Tibial nerve (tissue), 4 donors: Measurements from ENCODE around the gene DISP2.
A peak's percentile ranks its signal among the peaks of the same experiment; 100 is the strongest.

Experiments
- CTCF ChIP-seq, 5 experiments: fragments of 200-600 bp in 3 of 5; fragments of 450-650 bp in 2 of 5; sonication (generic) in 3 of 5; IDR thresholded peaks; one replicate each; pipeline ENCODE4 v1.5.1; 2016 to 2019; ENCODE audit warnings: antibody characterized with exemption in 5 of 5, mild to moderate bottlenecking in 3 of 5, moderate library complexity in 2 of 5
- EP300 ChIP-seq, 2 donors: sonication (generic); formaldehyde crosslinking; IDR thresholded peaks; one replicate each; pipeline ENCODE4 v1.6.1; 2017; ENCODE audit warnings: antibody characterized with exemption in 2 of 2, mild to moderate bottlenecking in 1 of 2
- POLR2A ChIP-seq, 2 donors: fragments of 450-650 bp; IDR thresholded peaks; one replicate each; pipeline ENCODE4 v1.6.1; 2017; ENCODE audit warnings: antibody characterized with exemption in 2 of 2, mild to moderate bottlenecking in 2 of 2, moderate library complexity in 2 of 2

- TF ChIP-seq POLR2A (IDR thresholded peaks at IDR 0.05): peak; percentile 33 to 52
- peak; percentile 61 to 89 (median 64) for TF ChIP-seq CTCF (IDR thresholded peaks at IDR 0.05)
- peak in 1 of 2 donors; percentile 70 for TF ChIP-seq EP300 (IDR thresholded peaks at IDR 0.05)
These were observed 34.6 kb upstream of the DISP2 start, which contains the start of gene INAFM2 for GRCh38 chr15:40323239-40323952.
